Left cardiac atrium (tissue), 4 donors: ENCODE results near the gene STX8. TPM values are rescaled to one million over a fixed set of nuclear protein-coding genes. Genes with fewer than 3 reads are reported as not detected.
A peak's percentile ranks its signal among the peaks of the same experiment; 100 is the strongest.

ENCODE experiments used
- ATAC-seq, 2 donors: fragments of 200-7000 bp; cut with Tn5 transposase; one replicate each; pipeline ENCODE4 v1.9.1; 2020; ENCODE audit warnings: mild to moderate bottlenecking in 2 of 2, moderate library complexity in 2 of 2
- DNase-seq: peaks from one replicate; pipeline ENCODE4 v3.0.0-alpha.2; 2020
- intact Hi-C, 2 donors: fragments of 100-400 bp; cut with DNase I; formaldehyde crosslinking; loops; one replicate each; pipeline versions ENCODE4 v1.14.1 to v1.15.1; 2022 to 2023
- total RNA-seq, 2 donors: library from RNA; stranded (reverse); fragmentation: NEBNext Ultra II Directional; extraction: Animal tissue kit (Norgen Biotek cat#: 25700); gene quantifications; one replicate each; pipeline ENCODE4 v1.2.1, GENCODE V29; 2021
- donor health status: DM: no; HTN: yes; CAD: no.
- donor health status: DM: no; HTN: yes; CAD: no; lungs with severe emphysema.
- donor health status: DM: yes; HTN: yes; CAD: no.
- donor health status: Dilated cardiomyopathy.

The STX8 gene
- total RNA-seq, 2 donors from 2014 or later, result 57.0 to 58.4 TPM

DNA sequence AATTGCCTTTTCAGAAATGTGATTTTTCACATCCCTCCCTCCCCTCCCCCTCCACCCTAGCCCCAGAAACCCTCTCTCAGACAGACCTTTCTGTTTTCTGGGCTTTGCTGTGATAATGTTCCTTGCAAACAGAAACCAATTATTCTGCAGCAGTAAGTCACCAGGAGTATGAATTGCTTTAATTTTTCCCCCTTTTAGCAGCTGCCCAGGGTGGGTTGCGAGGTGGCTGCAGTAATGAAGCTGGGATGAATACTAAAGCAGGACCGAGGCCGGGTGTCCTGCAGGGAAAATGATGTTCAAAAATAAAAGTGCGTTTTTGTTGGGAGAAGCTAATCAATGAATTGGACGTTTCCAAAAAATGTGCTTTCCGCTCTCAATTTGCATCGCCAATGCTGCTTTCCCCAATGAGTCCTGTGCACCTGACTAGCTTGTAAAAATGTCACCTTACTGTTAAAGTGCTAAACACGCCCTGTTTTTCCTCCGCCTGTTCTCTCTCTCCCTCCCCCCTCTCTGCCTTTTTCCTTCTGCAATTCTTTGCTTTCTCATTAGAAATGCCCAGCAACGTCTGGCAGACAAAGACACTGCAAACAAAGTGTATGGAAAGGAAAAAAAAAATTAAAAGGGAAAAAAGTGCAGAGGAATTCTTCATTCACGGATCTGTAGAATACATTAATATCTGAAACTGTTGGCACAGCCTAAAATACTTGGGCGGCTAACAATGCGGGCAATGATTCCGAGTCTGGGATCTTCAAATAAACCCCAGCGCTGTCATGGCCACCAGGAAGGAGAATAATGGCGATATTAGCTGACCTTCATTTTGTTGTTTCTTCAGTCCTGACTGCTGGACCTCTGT lies 244.1 kb downstream of the STX8 start:
- intact Hi-C loops, result no loop called here
- no peak for ATAC-seq
- no peak for DNase-seq

GRCh38 chr17:9330611-9331271 lies 244.9 kb downstream of the STX8 start:
- DNase-seq (no peak), ATAC-seq (no peak)
- intact Hi-C loops, result no loop called here

- intact Hi-C loops, result no loop called here
Observed at GRCh38 chr17:9330141-9330540, 245.5 kb downstream of the STX8 start.

DNA sequence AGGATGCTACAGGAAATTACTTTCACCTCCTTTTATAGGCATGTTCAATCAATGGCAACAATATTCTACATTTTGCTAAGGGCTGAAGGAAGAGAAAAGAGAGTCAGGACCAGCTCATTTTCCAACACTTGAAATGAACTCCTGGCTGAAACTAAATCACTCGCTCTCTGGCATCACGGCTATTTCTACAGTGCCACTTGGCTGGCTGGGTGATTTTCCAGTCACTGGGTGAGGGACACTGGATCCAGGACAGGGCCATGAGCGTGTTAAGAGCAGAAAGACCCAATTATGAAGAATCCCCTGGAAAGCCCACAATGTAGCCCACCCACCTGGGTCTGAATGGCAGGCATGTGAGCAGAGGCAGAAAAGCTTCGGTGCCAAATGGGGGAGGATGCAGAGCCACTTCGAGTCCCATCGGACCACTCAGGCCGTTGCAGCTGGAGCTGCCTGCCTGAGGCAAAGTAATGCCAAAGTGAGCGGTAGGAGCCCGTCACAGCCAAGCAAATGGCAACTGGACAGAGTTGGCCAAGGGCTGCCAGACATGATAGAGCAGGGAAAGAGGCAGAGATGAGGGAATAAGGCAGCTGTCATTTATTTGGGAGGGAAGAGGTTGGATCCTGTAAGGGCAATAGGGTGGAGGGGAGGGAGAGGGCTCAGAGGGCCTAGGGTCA lies 246.2 kb downstream of the STX8 start:
- intact Hi-C loops, result no loop called here
- no peak for ATAC-seq
- DNase-seq, result no peak

More at GRCh38 chr17:9330141-9330540, 245.5 kb downstream of the STX8 start:
- ATAC-seq, result no peak
- no peak for DNase-seq

- intact Hi-C loops, result no loop called here
- no peak for ATAC-seq
Observed at GRCh38 chr17:9324864-9325263, 250.8 kb downstream of the STX8 start.

DNA sequence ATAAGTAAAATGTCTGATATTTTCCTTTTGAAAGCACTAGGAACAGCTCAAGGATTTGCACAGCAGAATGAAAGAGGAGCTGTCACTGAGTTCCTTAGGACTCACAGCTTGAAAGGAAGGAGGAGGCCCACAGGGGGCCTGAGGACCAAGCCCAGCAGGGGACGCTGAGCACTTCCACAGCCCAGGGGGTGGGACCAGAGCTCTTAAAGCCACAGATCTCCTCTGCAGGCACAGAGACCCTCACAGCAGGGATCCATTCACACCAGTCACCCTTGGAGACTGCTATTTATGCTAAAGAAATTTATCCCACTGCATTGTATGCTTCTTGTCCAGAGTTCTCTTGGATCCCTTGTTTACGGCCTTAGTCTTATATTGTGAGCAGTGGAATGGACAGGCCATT lies 253.3 kb downstream of the STX8 start:
- intact Hi-C loops, result no loop called here
- ATAC-seq, result no peak
- DNase-seq, result no peak

More at GRCh38 chr17:9324864-9325263, 250.8 kb downstream of the STX8 start:
- DNase-seq, result no peak

DNA sequence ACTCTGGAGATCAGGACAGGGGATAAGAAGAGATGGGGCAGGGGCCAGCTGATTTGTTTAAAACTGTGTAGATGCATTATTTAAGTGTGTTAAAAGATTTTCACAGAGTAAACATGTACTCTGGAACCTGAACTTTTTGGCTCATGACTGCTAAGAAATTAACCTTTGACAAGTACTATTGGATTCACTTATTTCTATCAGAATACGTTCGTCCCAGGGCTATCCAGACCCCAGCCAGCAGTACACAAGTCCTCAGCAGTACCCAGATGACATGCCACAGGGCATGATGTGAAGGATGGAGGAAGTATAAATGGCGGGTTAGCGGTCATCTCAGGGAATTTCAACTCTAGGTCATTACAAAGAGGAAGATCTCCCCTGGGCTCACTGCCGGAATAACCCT lies 253.7 kb downstream of the STX8 start:
- intact Hi-C loops, result no loop called here
- ATAC-seq (no peak), DNase-seq (no peak)

DNA sequence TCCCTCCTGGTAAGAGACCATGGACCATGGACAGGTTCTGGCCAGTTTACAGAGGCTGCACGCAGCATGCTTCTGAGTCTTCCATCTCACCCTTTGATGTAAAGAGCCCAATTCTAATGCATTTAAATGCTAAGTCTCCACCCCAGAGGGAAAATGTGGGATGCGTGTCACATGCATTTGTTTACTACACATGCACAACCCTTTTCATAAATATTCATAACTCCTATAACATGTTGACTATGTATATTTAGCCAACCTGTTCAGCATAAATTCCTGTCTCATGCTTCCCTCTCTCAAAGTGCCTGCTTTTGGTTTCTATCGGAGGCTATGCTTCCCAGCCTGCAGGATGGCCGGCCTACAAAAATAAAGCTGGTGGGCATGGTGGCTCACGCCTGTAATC lies 260.3 kb downstream of the STX8 start:
- no peak for DNase-seq
- intact Hi-C loops, result no loop called here
- ATAC-seq, result no peak

- DNase-seq, result no peak
- intact Hi-C loops, result no loop called here
- no peak for ATAC-seq
Observed at GRCh38 chr17:9313346-9313745, 262.3 kb downstream of the STX8 start.

- ATAC-seq (no peak), DNase-seq (no peak)
- intact Hi-C loops, result no loop called here
Observed at GRCh38 chr17:9309216-9309615, 266.4 kb downstream of the STX8 start.

- ATAC-seq, result no peak
- intact Hi-C loops, result no loop called here
- no peak for DNase-seq
Observed at GRCh38 chr17:9308069-9308468, 267.6 kb downstream of the STX8 start.

- intact Hi-C loops, result no loop called here
- ATAC-seq, result no peak
- no peak for DNase-seq
Observed at GRCh38 chr17:9307313-9307998, 268.2 kb downstream of the STX8 start.

GRCh38 chr17:9306086-9306485 lies 269.5 kb downstream of the STX8 start:
- ATAC-seq, result no peak
- DNase-seq, result no peak
- intact Hi-C loops, result no loop called here

DNA sequence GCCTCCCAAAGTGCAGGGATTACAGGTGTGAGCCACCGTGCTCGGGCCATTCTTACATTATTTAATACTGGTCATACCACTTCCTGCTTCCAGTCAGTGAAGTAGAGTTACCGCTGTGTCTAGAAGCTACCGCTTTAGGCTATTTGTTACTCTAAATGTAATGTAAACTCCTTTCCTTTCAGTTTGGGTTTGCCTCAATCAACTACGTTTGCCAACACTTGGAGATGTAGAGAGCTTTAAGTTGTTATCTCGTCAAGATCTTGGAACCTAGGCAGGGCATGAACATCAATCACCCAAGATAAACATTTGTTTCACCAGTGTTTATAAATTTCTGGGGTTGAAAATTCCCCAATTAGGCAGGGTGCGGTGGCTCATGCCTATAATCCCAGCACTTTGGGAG lies 275.9 kb downstream of the STX8 start:
- intact Hi-C loops, result loop anchor here in 1 of 2 donors (10.0 kb wide), 1 partner anchor 305 kb away; no protein-coding TSS in a partner anchor
- ATAC-seq (no peak), DNase-seq (no peak)

DNA sequence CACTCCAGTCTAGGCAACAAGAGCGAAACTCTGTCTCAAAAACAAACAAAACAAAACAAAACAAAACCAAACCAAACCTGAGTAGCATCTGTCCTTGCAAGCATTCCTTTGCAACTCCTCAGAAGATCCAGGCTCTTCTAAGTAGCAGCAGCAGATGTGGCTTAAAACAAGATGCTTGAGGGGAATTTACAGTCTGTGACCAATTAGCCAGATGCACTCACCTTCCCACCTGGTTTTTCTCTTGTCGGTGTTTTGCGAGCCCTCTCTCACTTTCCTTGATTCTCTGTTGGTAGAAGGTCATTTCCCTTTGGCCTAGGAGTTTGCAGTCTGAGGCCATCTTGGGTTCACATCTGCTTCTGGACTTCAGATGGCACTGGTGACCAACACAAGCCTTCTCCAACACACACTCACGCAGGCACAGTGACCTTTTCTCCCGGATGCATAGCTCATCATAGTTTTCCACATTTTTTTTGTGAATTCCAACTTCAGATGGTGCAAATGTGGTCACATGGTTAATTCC lies 276.8 kb downstream of the STX8 start:
- intact Hi-C loops, result loop anchor here in 1 of 2 donors (10.0 kb wide), 1 partner anchor 304 kb away; no protein-coding TSS in a partner anchor
- DNase-seq (no peak), ATAC-seq (no peak)

GRCh38 chr17:9298135-9298534 lies 277.5 kb downstream of the STX8 start:
- DNase-seq (no peak), ATAC-seq (peak in 1 of 2 donors; percentile 72)
- intact Hi-C loops, result loop anchor here in 1 of 2 donors (10.0 kb wide), 1 partner anchor 303 kb away; no protein-coding TSS in a partner anchor

- no peak for DNase-seq
- intact Hi-C loops, result loop anchor here (5.0 to 10.0 kb wide), 3 partner anchors 57 to 302 kb away; no protein-coding TSS in a partner anchor
- no peak for ATAC-seq
Observed at GRCh38 chr17:9294661-9295210, 280.9 kb downstream of the STX8 start.

DNA sequence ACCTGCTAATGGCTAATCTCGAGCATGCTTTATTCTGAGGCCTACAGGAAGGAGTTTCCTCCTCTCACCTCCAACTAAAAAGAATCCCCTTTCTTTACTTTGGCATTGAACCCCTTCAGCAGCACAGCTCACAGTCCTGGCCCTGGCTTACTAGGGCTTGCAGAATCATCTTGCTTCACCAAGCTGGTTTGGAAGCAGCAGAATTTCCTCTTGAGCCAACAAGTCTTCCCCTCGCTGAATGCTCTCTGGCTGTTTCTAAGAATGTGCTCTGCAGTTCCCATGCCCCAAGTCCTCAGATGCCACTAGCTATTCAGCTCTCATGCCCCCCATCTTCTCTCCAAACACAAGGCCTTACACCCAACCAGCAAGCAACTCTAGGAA lies 283.1 kb downstream of the STX8 start:
- intact Hi-C loops, result loop anchor here (5.0 to 10.0 kb wide), 3 partner anchors 55 to 300 kb away; no protein-coding TSS in a partner anchor
- DNase-seq, result no peak
- peak; percentile 23 to 48 for ATAC-seq
